ENCODE measurements around the gene KIF14.
"Not testable (repeated sequence)": the region's sequence is repeated elsewhere in the genome, so short reads cannot be mapped to it uniquely, and the experiment has no call there.

Gene KIF14

DNA sequence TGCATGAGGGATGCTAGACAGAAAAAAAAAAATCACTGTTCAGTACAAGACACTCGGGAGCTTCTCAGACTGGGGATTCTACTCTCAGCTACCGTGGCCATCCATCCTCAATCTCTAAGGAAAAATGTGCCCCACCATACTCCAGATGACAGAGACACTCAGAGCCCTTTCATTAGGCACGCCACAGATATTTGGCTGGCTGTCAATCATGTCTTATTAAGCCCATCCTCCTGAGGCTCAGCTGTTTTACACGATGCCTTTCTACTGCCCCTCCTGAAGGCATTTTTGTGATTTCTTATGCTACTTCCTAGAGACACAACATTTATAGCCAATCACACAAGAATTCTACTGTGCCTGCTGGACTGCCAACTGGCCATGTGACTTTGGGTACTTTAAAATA is 92.9 kb downstream of the KIF14 start:
- no peaks in the 10 kb centered on the region for H3K36me3 ChIP-seq (ENCODE audit: control insufficient read depth in 2 of 2, insufficient read depth in 2 of 2, low read length in 2 of 2)
- no peaks in the 10 kb centered on the region for H3K27me3 ChIP-seq (ENCODE audit: control insufficient read depth in 2 of 2, insufficient read depth in 2 of 2, low read length in 2 of 2)
- no peak overlapping the region for H3K9ac ChIP-seq (ENCODE audit: low read depth in 1 of 2, low read length in 2 of 2)
- H3K27ac ChIP-seq (ENCODE audit: low read depth in 2 of 2, low read length in 2 of 2) = no peak overlapping the region
- no peaks in the 10 kb centered on the region for H3K9me3 ChIP-seq (ENCODE audit: control insufficient read depth in 2 of 2, low read length in 2 of 2)
- no peaks in the 10 kb centered on the region for H3K4me1 ChIP-seq (ENCODE audit: control insufficient read depth in 2 of 2, insufficient read depth in 2 of 2, low read length in 2 of 2)
- no peak overlapping the region for H3K4me3 ChIP-seq (ENCODE audit: low read length in 2 of 2)

DNA sequence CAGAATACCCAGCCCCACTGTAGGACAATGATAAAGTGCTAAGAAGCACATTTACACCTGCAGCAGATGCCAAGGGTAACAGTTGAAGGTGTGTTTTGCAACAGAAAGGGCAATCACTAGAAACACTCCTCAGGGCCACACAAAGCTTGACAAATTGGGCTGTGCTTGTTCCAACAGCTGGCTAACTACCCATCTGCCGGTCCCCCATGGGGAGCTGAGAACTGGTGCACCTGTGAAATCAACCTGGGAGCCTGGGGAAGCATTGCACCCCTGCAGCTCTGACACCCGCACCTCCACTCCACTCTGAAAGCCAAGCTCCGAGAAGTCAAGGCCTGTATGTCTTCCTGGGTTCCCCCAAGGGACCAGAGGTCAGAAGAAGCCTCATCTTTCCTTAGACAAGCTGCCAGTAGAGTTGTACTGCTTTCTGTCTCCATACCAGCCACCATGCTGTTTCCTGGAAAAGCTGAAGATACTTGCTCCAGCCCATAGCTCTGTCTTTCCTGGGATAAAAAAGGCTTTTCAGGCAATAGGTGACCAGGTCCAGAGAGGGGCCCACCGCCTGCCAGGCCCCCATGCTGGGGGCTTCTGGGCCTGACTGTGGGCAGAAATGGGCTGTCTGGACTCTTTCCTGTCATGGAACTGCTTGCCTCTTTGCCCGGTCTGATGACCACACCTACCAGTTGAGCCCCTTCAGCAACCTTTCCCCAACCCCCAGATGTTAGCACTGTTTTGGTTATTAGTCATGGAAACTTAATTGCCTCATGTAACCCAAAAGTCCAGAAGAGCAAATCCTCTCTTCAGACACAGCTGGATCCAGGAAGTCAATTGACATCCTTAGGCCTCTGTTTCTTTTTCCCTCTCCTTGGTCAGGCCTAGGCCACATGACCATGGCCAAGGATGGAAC is 93.6 kb downstream of the KIF14 start:
- Histone ChIP-seq H3K36me3 (ENCODE audit: control insufficient read depth in 2 of 2, insufficient read depth in 2 of 2, low read length in 2 of 2) (no peaks in the 10 kb centered on the region), H3K27ac (ENCODE audit: low read depth in 2 of 2, low read length in 2 of 2) (no peak overlapping the region), H3K9me3 (ENCODE audit: control insufficient read depth in 2 of 2, low read length in 2 of 2) (no peaks in the 10 kb centered on the region), H3K27me3 (ENCODE audit: control insufficient read depth in 2 of 2, insufficient read depth in 2 of 2, low read length in 2 of 2) (no peaks in the 10 kb centered on the region), H3K4me1 (ENCODE audit: control insufficient read depth in 2 of 2, insufficient read depth in 2 of 2, low read length in 2 of 2) (no peaks in the 10 kb centered on the region), H3K9ac (ENCODE audit: low read depth in 1 of 2, low read length in 2 of 2) (no peak overlapping the region), H3K4me3 (ENCODE audit: low read length in 2 of 2) (no peak overlapping the region)

DNA sequence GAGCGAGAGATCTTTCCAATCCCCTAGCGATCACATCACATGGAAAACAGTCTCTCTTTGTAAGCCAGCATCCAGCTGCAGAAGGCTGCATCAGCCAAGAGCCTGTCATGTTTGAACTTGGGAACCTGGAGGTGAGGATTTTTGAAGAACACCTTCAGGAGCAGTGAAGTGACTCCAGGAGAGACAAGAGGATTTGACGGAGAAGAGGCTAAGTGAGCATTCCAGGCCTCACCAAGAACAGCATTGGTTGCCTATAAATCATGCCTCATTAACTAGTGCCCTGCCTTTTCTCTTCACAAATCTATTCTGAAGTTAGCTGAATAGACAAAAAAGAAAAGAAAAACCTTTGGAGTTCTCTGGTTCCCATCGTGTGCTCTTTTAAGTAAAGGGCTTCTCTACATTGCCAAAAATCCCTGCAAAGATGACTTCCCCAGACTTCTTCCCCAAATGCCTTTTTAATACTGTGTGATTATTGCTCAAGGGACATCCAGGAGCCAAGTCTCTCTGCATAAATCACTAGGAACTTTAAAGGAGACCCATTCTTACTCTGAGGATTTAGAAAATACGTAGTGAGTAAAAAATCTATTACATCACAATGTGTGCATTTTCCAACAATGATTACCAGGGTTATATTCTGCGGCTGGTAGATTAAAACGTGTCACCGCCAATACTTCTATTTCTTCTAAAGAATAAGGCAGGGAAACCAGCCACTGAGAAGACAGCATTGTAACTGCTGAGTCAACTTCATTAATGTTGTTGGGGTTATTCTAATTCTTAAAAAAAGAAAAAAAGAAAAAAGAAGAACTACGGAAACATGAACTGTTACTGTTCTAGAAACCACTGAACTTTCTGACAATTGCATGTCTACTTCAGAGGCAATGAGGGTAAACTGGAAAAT is 95.2 kb downstream of the KIF14 start:
- no peak overlapping the region for H3K4me3 ChIP-seq (ENCODE audit: low read length in 2 of 2)
- H3K27me3 ChIP-seq (ENCODE audit: control insufficient read depth in 2 of 2, insufficient read depth in 2 of 2, low read length in 2 of 2) = no peaks in the 10 kb centered on the region
- H3K9ac ChIP-seq (ENCODE audit: low read depth in 1 of 2, low read length in 2 of 2) = no peak overlapping the region
- H3K4me1 ChIP-seq (ENCODE audit: control insufficient read depth in 2 of 2, insufficient read depth in 2 of 2, low read length in 2 of 2) = no peaks in the 10 kb centered on the region
- no peak overlapping the region for H3K27ac ChIP-seq (ENCODE audit: low read depth in 2 of 2, low read length in 2 of 2)
- no peaks in the 10 kb centered on the region for H3K9me3 ChIP-seq (ENCODE audit: control insufficient read depth in 2 of 2, low read length in 2 of 2)
- no peaks in the 10 kb centered on the region for H3K36me3 ChIP-seq (ENCODE audit: control insufficient read depth in 2 of 2, insufficient read depth in 2 of 2, low read length in 2 of 2)

DNA sequence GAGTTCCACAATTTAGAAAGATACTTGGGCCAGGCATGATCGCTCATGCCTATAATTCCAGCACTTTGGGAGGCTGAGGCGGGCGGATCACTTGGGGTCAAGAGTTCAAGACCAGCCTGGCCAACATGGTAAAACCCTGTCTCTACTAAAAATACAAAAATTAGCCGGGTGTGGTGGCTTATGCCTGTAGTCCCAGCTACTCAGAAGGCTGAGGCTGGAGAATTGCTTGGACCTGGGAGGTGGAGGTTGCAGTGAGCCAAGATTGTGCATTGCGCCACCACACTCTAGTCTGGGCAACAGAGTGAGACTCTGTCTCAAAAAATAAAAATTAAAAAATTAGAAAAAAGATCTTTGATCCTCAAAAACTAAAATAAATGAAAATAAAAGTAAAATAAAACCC is 96.0 kb downstream of the KIF14 start:
- not testable (repeated sequence) for H3K9ac ChIP-seq (ENCODE audit: low read depth in 1 of 2, low read length in 2 of 2); H3K4me1 ChIP-seq (ENCODE audit: control insufficient read depth in 2 of 2, insufficient read depth in 2 of 2, low read length in 2 of 2); H3K27ac ChIP-seq (ENCODE audit: low read depth in 2 of 2, low read length in 2 of 2); H3K9me3 ChIP-seq (ENCODE audit: control insufficient read depth in 2 of 2, low read length in 2 of 2); H3K27me3 ChIP-seq (ENCODE audit: control insufficient read depth in 2 of 2, insufficient read depth in 2 of 2, low read length in 2 of 2); H3K4me3 ChIP-seq (ENCODE audit: low read length in 2 of 2); H3K36me3 ChIP-seq (ENCODE audit: control insufficient read depth in 2 of 2, insufficient read depth in 2 of 2, low read length in 2 of 2)

DNA sequence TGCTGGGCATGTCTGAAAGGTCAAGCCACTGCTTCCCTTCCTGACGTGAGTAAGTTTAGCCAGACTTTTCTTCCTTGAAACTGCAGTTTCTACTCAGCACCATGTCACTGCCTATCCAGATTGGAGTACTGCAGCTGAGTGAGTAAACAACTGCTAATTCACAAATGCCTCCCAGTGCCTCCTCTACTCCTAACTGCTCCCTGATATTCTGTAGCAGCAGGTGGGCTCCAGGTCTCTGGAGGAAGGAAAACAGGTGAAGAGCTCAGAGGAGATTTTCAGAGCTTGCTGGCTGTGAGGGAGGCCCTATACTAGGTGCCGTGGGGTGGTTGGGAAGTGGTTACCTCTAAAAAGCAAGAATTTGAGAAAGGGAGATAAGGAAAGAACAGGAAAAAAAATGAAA is 96.5 kb downstream of the KIF14 start:
- Histone ChIP-seq H3K27ac (ENCODE audit: low read depth in 2 of 2, low read length in 2 of 2) (no peak overlapping the region), H3K4me3 (ENCODE audit: low read length in 2 of 2) (no peak overlapping the region)

DNA sequence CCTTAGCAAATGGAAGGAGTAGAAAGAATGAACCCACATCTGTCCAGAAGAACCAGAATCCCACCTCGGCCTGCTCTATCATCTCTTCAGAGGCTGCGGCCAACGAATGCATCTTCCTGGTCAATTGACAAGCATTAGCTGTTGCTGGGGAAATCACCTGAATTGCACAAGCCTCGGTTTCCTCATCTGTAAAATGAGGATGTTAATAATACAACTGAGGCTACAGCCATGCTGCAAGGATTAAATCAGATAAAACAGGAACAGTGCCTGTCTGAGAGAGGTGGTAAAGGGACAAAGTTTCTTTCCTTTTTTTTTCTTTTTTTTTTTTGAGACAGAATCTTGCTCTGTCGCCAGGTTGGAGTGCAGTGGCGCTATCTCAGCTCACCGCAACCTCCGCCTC is 99.8 kb downstream of the KIF14 start:
- H3K4me3 ChIP-seq (ENCODE audit: low read length in 2 of 2) = no peak overlapping the region
- no peaks in the 10 kb centered on the region for H3K36me3 ChIP-seq (ENCODE audit: control insufficient read depth in 2 of 2, insufficient read depth in 2 of 2, low read length in 2 of 2)
- H3K4me1 ChIP-seq (ENCODE audit: control insufficient read depth in 2 of 2, insufficient read depth in 2 of 2, low read length in 2 of 2) = no peaks in the 10 kb centered on the region

More for the DNA sequence above, 96.5 kb downstream of the KIF14 start:
- Histone ChIP-seq H3K4me1 (ENCODE audit: control insufficient read depth in 2 of 2, insufficient read depth in 2 of 2, low read length in 2 of 2) (no peaks in the 10 kb centered on the region), H3K9me3 (ENCODE audit: control insufficient read depth in 2 of 2, low read length in 2 of 2) (no peaks in the 10 kb centered on the region), H3K27me3 (ENCODE audit: control insufficient read depth in 2 of 2, insufficient read depth in 2 of 2, low read length in 2 of 2) (no peaks in the 10 kb centered on the region), H3K9ac (ENCODE audit: low read depth in 1 of 2, low read length in 2 of 2) (no peak overlapping the region), H3K36me3 (ENCODE audit: control insufficient read depth in 2 of 2, insufficient read depth in 2 of 2, low read length in 2 of 2) (no peaks in the 10 kb centered on the region)

DNA sequence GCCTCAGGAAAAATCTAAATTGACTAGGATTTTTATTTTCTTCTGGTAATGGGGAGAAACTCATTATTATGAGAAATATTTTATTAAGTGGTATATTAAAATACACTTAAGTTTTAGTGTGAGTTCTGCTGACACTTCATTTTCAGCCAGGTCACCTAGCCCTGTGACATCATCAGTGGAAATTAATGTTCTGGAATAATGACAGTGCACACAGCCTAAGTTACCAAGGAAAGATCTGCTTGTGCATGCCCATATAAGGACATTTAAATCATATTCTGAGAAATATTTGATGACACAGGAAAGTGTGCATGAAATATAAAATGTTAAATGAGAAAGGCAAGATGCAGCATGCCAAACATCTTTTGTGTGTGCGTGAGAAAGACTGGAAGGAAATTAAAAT is 102.0 kb downstream of the KIF14 start:
- Histone ChIP-seq H3K4me3 (ENCODE audit: low read length in 2 of 2) (no peak overlapping the region), H3K36me3 (ENCODE audit: control insufficient read depth in 2 of 2, insufficient read depth in 2 of 2, low read length in 2 of 2) (no peaks in the 10 kb centered on the region), H3K27ac (ENCODE audit: low read depth in 2 of 2, low read length in 2 of 2) (no peak overlapping the region), H3K4me1 (ENCODE audit: control insufficient read depth in 2 of 2, insufficient read depth in 2 of 2, low read length in 2 of 2) (no peaks in the 10 kb centered on the region), H3K27me3 (ENCODE audit: control insufficient read depth in 2 of 2, insufficient read depth in 2 of 2, low read length in 2 of 2) (no peaks in the 10 kb centered on the region), H3K9ac (ENCODE audit: low read depth in 1 of 2, low read length in 2 of 2) (no peak overlapping the region), H3K9me3 (ENCODE audit: control insufficient read depth in 2 of 2, low read length in 2 of 2) (no peaks in the 10 kb centered on the region)

More for the DNA sequence above, 99.8 kb downstream of the KIF14 start:
- no peak overlapping the region for H3K9ac ChIP-seq (ENCODE audit: low read depth in 1 of 2, low read length in 2 of 2)
- H3K27me3 ChIP-seq (ENCODE audit: control insufficient read depth in 2 of 2, insufficient read depth in 2 of 2, low read length in 2 of 2) = no peaks in the 10 kb centered on the region
- H3K9me3 ChIP-seq (ENCODE audit: control insufficient read depth in 2 of 2, low read length in 2 of 2) = no peaks in the 10 kb centered on the region
- no peak overlapping the region for H3K27ac ChIP-seq (ENCODE audit: low read depth in 2 of 2, low read length in 2 of 2)

DNA sequence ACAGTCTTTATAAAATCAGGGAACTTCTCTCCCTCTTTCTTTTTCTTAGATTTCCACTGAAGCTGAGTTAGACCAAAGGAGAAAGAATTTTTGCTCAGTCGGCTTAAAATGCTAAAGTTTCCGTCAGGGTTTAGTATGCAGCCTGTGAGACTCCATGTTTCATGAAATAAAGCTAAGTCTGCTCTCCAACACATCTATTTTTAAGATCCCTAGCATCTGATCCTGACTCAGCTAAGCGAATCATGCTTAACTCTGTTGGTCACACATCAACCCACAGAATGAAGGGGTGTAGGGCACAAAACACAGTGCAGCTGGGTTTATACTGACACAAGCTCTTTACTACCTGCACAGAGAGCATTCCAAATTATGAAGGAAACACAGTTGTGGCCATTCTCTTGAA is 108.4 kb downstream of the KIF14 start:
- Histone ChIP-seq H3K27ac (ENCODE audit: low read depth in 2 of 2, low read length in 2 of 2) (no peak overlapping the region), H3K4me1 (ENCODE audit: control insufficient read depth in 2 of 2, insufficient read depth in 2 of 2, low read length in 2 of 2) (no peaks in the 10 kb centered on the region), H3K9me3 (ENCODE audit: control insufficient read depth in 2 of 2, low read length in 2 of 2) (no peaks in the 10 kb centered on the region), H3K27me3 (ENCODE audit: control insufficient read depth in 2 of 2, insufficient read depth in 2 of 2, low read length in 2 of 2) (peaks cover 0 to 4% of the 10 kb centered on the region in 2 donors), H3K4me3 (ENCODE audit: low read length in 2 of 2) (no peak overlapping the region), H3K9ac (ENCODE audit: low read depth in 1 of 2, low read length in 2 of 2) (no peak overlapping the region), H3K36me3 (ENCODE audit: control insufficient read depth in 2 of 2, insufficient read depth in 2 of 2, low read length in 2 of 2) (no peaks in the 10 kb centered on the region)

DNA sequence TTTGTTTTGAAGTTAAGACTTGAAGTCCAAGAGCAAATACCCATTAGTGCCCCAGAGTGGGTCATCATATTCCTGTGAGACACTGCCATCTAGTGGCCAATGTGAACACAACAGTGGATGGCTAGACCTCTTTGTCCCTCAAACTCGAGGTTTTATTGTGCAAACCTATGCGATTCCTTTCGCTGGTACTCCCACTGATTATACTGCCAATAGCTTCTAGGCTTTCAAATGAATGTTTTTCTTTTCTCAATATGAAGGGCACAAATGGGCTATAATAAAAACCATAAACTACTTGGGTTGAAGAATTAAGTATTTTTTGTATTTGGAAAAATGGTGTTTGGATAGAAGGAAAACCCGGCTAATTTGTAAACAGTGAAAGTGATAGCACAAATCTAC is 110.3 kb downstream of the KIF14 start:
- Histone ChIP-seq H3K36me3 (ENCODE audit: control insufficient read depth in 2 of 2, insufficient read depth in 2 of 2, low read length in 2 of 2) (no peaks in the 10 kb centered on the region), H3K27me3 (ENCODE audit: control insufficient read depth in 2 of 2, insufficient read depth in 2 of 2, low read length in 2 of 2) (peaks cover 0 to 4% of the 10 kb centered on the region in 2 donors), H3K4me3 (ENCODE audit: low read length in 2 of 2) (no peak overlapping the region), H3K4me1 (ENCODE audit: control insufficient read depth in 2 of 2, insufficient read depth in 2 of 2, low read length in 2 of 2) (no peaks in the 10 kb centered on the region), H3K9me3 (ENCODE audit: control insufficient read depth in 2 of 2, low read length in 2 of 2) (no peaks in the 10 kb centered on the region), H3K9ac (ENCODE audit: low read depth in 1 of 2, low read length in 2 of 2) (no peak overlapping the region), H3K27ac (ENCODE audit: low read depth in 2 of 2, low read length in 2 of 2) (no peak overlapping the region)

DNA sequence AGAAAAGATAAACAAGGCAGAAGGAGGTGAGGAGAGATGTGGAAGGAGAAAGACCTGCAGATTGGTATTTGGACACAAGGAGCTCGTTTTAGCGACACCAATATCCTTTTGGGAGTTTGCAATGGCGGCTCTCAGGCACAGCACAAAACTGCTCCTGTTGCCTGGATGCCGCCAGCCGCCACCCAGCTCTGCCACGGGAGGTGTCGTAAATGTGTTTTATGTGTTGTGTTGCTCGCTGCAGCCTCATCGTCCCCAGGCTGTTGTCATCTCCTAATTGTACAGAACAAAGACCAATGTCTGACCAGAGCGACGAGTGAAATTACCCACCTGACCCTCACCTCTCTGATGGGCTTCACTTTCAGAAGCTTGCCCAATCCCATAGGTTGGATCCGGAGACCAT is 114.1 kb downstream of the KIF14 start:
- H3K9ac ChIP-seq (ENCODE audit: low read depth in 1 of 2, low read length in 2 of 2) = no peak overlapping the region
- H3K9me3 ChIP-seq (ENCODE audit: control insufficient read depth in 2 of 2, low read length in 2 of 2) = no peaks in the 10 kb centered on the region
- peaks cover 0 to 4% of the 10 kb centered on the region in 2 donors for H3K27me3 ChIP-seq (ENCODE audit: control insufficient read depth in 2 of 2, insufficient read depth in 2 of 2, low read length in 2 of 2)
- H3K36me3 ChIP-seq (ENCODE audit: control insufficient read depth in 2 of 2, insufficient read depth in 2 of 2, low read length in 2 of 2) = no peaks in the 10 kb centered on the region
- no peaks in the 10 kb centered on the region for H3K4me1 ChIP-seq (ENCODE audit: control insufficient read depth in 2 of 2, insufficient read depth in 2 of 2, low read length in 2 of 2)
- H3K27ac ChIP-seq (ENCODE audit: low read depth in 2 of 2, low read length in 2 of 2) = no peak overlapping the region
- H3K4me3 ChIP-seq (ENCODE audit: low read length in 2 of 2) = no peak overlapping the region
